GM19397 (cell line): ENCODE measurements around the gene RFTN1.
A peak's percentile ranks its signal among the peaks of the same experiment; 100 is the strongest.

Experiments used
- ATAC-seq: cut with Tn5 transposase; IDR thresholded peaks from one replicate; pipeline ENCODE4 v1.9.1; 2021; ENCODE audit warnings: mild to moderate bottlenecking, moderate library complexity; ENCODE audit not compliant: unreplicated experiment

Gene RFTN1

GRCh38 chr3:16533928-16534574, 20.6 kb upstream of the RFTN1 start:
- ATAC-seq, result no peak

GRCh38 chr3:16529264-16529663, 15.8 kb upstream of the RFTN1 start:
- ATAC-seq, result no peak

GRCh38 chr3:16528581-16528993, 15.1 kb upstream of the RFTN1 start:
- ATAC-seq, result no peak

GRCh38 chr3:16528106-16528505, 14.6 kb upstream of the RFTN1 start:
- no peak for ATAC-seq

- no peak for ATAC-seq
Observed at GRCh38 chr3:16524196-16524595, 10.7 kb upstream of the RFTN1 start.

GRCh38 chr3:16523778-16524177, 10.3 kb upstream of the RFTN1 start:
- no peak for ATAC-seq

GRCh38 chr3:16522834-16523233, 9.3 kb upstream of the RFTN1 start:
- ATAC-seq, result no peak

- ATAC-seq, result peak; percentile 45
Observed at GRCh38 chr3:16520970-16521881, 7.7 kb upstream of the RFTN1 start.

GRCh38 chr3:16520241-16520969, 6.9 kb upstream of the RFTN1 start:
- no peak for ATAC-seq

- no peak for ATAC-seq
Observed at GRCh38 chr3:16516695-16517481, 3.4 kb upstream of the RFTN1 start.

GRCh38 chr3:16515885-16516420, 2.5 kb upstream of the RFTN1 start:
- ATAC-seq, result no peak

GRCh38 chr3:16514755-16515353, 1.4 kb upstream of the RFTN1 start:
- ATAC-seq, result no peak

- ATAC-seq, result no peak
Observed at GRCh38 chr3:16514021-16514700, 662 bp upstream of the RFTN1 start.

GRCh38 chr3:16512435-16513140, 911 bp downstream of the RFTN1 start:
- peak; percentile 16 for ATAC-seq

- ATAC-seq, result peak; percentile 42
Observed at GRCh38 chr3:16511681-16512434, 1.6 kb downstream of the RFTN1 start.

- no peak for ATAC-seq
Observed at GRCh38 chr3:16510620-16511319, 2.7 kb downstream of the RFTN1 start.
